ENCODE results near the gene HADH. TPM values are rescaled to one million over a fixed set of nuclear protein-coding genes. Genes with fewer than 3 reads are reported as not detected.
A peak's percentile ranks its signal among the peaks of the same experiment; 100 is the strongest.
"Not testable (repeated sequence)": the region's sequence is repeated elsewhere in the genome, so short reads cannot be mapped to it uniquely, and the experiment has no call there.

The HADH gene
- total RNA-seq, 1 donor from 2014 or later: 7.9 TPM

- peak; percentile 7 for DNase-seq (ENCODE audit: low read depth, low spot score)
These were observed 40.6 kb downstream of the HADH start for GRCh38 chr4:108030332-108030731.

- no peak for DNase-seq (ENCODE audit: low read depth, low spot score)
These were observed 41.9 kb downstream of the HADH start for GRCh38 chr4:108031427-108032083.

- DNase-seq (ENCODE audit: low read depth, low spot score): no peak
These were observed 43.7 kb downstream of the HADH start for GRCh38 chr4:108033348-108033747.

- DNase-seq (ENCODE audit: low read depth, low spot score): no peak
These were observed 44.9 kb downstream of the HADH start for GRCh38 chr4:108034565-108034964.

- no peak for DNase-seq (ENCODE audit: low read depth, low spot score)
These were observed 46.0 kb downstream of the HADH start for GRCh38 chr4:108035691-108036090.

- DNase-seq (ENCODE audit: low read depth, low spot score): no peak
These were observed 46.5 kb downstream of the HADH start for GRCh38 chr4:108036213-108036612.

DNA sequence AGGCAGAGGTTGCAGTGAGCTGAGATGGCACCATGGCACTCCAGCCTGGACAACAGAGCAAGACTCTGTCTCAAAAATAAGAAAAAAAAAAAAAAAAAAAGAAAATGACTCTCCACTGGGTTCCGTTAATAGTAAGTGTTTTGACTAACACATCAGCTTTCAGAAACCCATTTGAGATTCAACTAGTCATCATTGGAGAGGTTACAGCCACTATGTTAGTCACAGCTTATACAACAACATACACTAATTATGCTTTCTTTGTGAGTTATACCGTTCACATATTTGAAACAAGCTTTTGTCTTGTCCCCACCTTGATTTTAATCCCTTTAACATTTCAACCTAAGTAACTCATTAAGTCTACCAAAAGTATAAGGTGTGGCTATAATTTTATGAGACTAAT, 48.2 kb downstream of the HADH start:
- no peak for DNase-seq (ENCODE audit: low read depth, low spot score)

DNA sequence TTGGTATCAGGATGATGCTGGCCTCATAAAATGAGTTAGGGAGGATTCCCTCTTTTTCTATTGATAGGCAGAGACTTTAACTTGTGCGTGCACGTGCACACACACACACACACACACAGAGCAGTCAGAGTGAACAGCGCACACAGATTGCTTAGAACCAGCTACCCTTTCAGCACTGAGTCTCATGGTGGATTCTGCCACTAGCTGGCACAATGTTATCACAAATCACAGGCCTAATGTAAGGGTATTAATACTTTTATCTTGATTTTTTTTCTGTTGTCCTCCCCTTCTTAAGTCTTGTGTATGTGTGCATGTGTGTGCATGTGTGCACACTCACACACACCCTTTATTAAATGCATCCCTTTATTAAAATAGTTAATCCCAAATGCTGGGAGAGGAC, 53.2 kb downstream of the HADH start:
- DNase-seq (ENCODE audit: low read depth, low spot score): no peak

GRCh38 chr4:108043526-108043925, 53.8 kb downstream of the HADH start:
- no peak for DNase-seq (ENCODE audit: low read depth, low spot score)

DNA sequence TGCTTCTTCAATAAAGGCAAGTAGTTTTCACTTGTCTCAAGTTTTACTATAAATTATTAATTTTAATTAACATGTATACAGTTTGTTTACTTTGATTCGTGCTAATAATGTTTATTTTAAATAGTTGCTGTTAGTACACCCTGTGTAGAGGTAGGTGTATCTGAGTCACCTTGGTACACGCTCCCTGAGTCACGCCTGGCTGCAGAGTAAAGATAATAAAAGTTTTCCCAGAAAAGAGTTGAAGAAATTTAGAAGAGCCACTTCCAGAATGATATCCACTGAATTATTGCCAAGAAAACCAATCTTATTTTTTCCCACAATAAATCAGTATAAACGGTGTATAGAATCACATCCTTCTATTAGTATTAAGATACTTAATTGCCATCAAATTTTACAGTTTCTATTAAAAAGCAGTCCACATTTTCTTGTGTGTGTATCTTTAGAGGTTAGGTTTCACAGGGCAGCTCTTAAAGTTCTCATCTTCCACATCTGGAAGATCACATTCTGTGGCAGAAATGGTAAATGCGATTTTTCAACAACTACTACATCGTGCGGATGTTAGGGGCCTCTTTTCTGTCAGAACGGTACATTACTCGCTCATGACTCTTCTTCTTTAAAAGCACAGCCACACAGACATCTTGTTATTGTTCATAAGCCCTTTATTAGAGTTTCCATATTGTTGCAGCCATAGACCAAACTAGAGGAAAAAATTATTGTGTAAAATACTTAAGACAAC, 55.4 kb downstream of the HADH start:
- DNase-seq (ENCODE audit: low read depth, low spot score): no peak

- no peak for DNase-seq (ENCODE audit: low read depth, low spot score)
These were observed 56.0 kb downstream of the HADH start for GRCh38 chr4:108045687-108046024.

GRCh38 chr4:108047199-108047598, 57.5 kb downstream of the HADH start:
- no peak for DNase-seq (ENCODE audit: low read depth, low spot score)

DNA sequence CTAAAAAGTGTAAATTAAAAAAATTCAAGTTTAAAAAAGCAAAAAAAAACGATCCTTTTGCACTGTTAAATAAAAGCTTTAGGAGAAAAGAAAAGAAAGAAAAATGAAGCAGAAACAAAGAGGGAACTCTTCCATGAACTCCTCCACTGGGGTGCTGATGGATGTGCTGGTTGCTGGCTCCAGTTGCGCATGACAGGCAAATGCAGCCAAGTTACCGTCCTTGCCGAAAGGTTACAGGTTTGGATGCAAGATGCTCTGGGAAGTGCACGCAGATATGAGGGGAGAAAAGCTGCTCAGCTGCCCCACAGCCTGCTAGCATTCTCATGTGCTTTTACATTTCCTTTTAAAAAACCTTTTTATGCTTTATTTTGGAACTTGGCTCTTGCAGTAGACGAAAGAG, 58.5 kb downstream of the HADH start:
- no peak for DNase-seq (ENCODE audit: low read depth, low spot score)

GRCh38 chr4:108048997-108049396, 59.3 kb downstream of the HADH start:
- no peak for DNase-seq (ENCODE audit: low read depth, low spot score)

GRCh38 chr4:108049406-108049805, 59.7 kb downstream of the HADH start:
- no peak for DNase-seq (ENCODE audit: low read depth, low spot score)

GRCh38 chr4:108050166-108051111, 60.8 kb downstream of the HADH start:
- DNase-seq (ENCODE audit: low read depth, low spot score): not testable (repeated sequence)

- DNase-seq (ENCODE audit: low read depth, low spot score): no peak
These were observed 61.7 kb downstream of the HADH start for GRCh38 chr4:108051343-108051742.

DNA sequence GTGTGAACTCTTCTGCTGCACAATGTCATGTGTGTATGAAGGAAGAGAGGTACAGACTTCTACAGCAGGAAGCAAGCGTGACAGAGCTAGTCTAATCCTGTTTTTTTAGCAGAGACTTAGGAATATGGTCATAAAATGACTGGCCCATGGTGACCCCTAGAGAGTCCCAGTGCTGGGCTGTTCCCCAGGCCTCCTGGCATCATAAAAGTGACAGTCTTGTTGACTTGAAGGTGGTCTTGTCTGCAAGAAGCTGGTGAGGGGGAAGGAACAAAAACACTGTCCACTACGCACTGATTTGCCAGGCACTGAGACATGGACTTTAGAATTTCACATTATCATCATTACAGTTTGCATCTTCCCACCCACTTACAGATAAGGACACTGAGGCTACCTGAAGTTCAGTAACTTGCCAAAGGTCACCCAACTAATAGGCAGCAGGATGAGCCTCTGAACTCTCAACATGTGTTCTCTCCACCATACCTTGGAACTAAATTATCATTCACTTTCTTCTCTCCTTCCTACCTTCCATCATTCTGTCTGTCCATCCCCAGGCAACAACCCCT, 63.0 kb downstream of the HADH start:
- DNase-seq (ENCODE audit: low read depth, low spot score): no peak

DNA sequence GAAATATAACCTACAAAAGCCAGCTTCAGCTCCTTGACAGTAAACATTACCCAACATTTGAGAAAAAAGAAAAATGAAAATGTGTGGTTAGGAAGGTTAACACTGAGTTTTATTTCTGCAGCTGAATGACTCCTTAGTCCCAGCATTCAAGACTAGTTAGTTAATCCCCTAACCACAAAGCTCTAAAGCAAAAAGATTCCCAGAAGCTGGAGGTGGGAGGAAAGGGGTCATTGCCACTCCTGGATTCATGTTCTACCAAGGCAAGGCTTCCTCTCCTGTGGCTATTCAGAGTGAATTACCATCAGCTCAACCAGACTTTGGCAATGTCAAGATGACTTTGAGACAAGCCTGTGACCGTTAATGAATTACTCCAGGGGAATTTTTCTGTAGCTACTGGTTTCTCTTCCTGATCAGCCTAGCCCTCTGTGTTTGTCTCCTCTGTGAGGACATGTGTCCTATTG, 63.6 kb downstream of the HADH start:
- DNase-seq (ENCODE audit: low read depth, low spot score): no peak

- DNase-seq (ENCODE audit: low read depth, low spot score): no peak
These were observed 64.4 kb downstream of the HADH start for GRCh38 chr4:108054025-108054638.

DNA sequence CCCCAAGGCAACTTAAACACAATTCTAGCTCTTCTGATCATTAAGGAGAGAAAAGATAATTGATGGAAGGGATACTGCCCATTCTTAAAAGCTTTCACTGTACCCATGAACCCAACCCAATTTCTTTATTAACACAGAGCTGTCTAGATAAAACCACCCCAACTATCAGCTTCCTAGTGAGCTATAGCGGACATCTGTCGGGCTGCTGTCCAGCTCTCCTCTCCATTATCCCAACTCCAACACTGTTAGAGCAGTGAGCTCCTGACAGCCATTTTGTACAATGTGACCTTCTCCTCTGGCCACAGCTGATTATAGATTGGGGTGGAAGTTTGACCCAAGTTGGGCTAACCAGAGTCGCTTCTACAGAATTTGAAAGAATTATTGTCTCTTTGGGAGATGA, 66.1 kb downstream of the HADH start:
- no peak for DNase-seq (ENCODE audit: low read depth, low spot score)
